Stimulated activated CD8-positive, alpha-beta memory T cell treated with anti-CD3 and anti-CD28 coated beads, Interleukin-15, amount 100 ng/mL, for 48 hours (primary cell): ENCODE measurements around the gene CD81.

Experiments
- DNase-seq, 2 donors: peaks; one replicate each; pipeline ENCODE4 v3.0.0-alpha.2; 2020; ENCODE audit warnings: low read depth in 2 of 2

Gene CD81

DNA sequence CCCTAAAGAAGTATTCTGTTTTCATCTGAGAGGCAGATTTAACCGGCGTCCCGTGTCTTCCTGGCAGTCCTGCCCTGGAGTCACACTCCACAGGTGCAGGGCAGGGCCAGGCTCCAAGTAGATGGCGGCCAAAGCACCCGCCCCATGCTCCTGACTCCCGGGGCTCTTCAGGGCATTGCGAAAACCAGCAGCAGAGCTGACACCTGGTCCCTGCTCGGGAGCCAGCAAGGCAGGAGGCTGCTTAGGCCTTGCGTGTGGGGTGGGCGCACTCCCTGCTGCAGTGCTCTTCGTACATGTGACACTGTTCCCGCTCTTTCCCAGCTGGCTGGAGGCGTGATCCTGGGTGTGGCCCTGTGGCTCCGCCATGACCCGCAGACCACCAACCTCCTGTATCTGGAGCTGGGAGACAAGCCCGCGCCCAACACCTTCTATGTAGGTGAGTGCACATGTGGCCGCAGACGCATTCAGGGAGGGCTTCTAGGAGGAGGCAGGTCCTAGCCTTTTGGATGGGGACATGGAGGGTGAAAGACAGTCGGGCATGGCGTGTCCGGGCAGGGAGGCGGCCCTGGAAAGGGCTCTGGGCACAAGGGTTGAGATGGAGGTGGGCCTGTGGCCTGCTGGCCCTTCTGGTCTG, 13.1 kb downstream of the CD81 start:
- DNase-seq, result no peak

DNA sequence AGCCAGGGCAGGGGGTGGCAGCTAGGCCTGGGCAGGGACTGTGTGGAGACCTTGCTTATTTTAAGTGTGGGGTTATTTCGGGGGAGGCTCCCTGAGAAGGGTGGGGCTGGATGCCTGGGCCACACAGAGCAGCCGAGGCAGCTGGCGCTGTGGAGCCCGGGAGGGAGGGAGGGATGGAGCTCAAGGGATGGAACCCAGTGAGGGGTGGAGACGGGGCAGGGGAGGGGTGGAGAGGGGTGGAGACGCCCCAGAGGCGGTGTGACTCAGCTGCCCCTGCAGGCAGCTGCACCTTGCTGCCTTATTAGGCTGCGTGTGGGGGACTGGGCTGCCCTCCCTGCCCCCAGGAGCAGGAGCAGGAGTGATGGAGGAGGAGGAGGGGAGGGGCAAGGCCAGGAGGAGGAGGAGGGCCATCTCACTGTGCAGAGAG, 13.6 kb downstream of the CD81 start:
- no peak for DNase-seq

DNA sequence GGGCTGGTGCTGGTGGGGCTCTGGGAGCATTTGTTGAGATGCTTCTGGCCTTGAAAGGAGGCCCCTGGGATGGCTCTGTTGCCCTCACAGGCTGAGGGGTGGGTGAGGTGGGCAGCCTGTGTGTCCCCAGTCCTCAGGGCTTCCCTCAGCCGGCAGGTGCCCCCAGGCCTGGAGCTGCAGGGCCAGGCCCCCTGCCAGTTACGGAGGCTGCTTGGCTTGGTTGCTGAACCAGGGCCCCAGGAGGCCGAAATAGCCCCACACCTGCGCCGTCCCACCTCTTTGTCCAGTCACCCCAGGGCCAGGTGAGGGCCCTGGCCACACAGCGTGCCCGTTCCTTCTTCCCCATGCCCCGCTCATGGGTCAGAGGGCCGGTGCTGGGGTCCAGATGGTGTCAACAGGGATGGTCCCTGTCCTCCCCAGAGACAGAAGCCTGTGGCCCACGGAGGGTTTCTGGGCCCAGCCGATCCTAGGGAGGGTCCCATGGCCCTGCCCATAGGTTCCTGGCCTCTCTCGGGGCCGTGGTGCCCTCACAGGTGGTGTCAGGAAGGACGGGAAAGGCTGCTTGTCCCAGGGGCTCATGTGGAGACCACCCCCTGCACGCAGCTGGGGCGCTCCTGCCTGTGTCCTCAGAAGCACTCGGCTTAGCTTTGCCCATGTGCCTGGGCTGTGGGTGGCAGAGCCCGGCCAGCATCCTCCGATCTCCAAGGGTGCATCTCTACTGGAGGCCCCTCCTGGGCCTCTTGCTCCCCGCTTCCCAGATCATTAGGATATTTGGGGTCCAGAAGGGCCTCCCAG, 14.3 kb downstream of the CD81 start:
- DNase-seq, result no peak

DNA sequence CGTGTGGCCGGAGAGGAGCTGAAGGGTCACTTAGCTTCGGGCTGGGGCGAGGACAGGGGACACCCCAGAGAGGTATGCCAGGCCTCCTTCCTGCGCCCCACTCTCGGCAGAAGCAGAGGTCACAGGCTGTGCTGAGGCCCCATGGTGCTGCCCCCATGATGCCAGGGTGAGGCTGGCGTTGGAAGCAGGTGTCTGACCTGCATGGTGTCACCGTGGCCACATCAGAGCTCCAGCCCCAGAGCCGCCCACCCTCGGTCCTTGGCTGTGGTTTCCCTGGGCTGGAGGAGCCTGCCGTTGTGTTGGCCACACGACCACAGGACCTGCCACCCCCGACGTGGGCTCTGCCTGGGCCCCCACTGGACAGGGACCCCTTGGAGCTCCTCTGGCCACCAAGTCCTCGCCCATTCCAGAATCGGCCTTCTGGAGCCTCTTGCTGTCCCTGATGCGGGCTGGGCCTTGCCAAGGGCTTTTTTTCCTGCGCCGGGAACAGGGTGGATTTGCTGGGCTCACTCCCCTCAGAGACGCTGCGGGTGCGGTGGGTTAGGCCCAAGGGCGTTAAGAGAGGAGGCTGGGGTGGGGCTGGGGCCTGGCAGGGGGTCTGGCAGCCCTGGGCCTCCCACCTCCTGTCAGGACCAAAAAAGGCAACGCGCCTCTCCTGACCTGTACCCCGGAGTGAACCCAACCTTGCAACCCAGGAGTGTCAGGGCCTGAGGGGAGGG, 15.3 kb downstream of the CD81 start:
- no peak for DNase-seq

DNA sequence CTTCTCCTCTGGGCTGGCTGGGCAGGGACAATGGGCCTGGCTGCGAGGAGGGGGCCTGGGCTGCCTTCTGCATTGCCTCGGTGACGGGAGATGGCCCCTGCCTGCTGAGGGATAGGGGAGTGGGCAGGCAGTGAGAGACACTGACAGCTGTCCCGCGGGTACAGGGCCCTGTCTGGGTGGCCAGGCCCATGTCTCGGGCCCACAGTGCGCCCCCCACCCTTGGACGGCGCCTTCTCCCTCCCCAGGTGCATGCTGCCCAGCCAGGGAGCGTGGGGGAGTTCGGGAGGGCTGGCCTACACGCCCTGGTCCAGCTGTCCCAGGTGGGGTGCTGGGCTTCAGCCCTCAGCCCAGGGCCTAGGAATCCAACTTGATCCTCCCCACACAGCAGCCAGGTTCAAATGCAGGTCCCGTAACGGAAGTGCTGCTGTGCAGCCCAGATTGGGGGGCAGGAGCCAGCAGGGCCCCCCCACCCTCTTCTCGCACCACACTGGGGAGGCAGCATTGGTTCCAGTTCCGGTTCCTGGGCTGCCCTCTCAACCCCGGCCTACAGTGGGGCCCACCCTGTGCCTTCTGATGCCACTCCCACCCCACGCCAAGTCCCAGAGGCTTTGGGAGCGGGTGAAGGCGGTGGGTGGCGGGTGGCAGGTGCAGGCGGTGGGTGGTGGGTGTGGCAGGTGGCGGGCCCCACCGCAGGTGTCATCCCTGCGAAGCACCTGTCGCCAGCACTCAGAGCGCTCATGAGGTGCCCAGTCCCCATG, 16.2 kb downstream of the CD81 start:
- DNase-seq, result no peak

DNA sequence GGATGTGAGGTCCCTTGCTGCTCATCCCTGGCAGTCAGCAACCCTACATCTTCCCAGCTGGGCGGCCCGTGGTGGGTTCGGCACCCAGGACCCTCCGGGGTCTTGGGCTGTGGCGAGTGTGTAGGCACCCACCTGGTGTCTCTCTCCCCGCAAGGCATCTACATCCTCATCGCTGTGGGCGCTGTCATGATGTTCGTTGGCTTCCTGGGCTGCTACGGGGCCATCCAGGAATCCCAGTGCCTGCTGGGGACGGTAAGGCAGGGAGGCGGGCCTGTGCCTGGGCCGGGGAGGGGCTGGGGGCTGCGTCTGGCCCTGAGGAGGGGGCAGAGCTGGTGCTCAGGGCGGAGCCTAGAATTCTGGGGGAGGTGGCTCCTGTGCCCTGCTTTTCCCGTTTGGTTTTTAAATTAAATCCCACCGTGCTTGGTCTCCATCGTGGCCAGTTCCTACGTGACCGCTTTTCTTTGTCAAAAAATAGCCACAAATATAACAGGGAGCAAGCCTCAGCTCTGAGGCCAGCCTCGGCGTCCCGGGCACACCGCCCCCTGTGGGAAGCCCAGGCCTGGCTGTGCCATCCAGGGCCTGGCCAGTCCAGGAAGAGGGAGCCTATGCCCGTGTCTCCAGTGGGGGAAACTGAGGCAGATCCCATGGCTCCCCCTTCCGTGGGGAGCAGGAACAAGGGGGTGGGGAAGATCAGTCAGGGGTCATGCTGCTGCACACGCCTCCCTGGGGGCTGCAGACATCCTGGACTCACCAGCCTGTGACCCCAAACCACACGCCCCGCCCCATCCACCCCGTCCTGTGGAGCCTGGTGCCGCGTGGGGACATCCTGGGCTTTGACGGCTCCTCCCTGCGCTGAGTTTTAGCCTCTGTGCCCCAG, 17.1 kb downstream of the CD81 start:
- no peak for DNase-seq

DNA sequence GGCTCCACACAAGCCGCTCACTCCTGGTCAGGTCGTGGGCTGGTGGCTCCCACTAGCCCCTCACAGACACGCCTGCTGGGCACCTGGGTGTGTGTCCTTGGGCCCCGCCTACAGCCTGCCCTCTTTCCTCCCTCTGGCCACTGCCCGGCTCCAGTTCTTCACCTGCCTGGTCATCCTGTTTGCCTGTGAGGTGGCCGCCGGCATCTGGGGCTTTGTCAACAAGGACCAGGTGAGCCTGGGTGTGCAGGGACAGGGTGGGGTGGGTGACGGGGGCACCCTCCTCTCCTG, 17.7 kb downstream of the CD81 start:
- DNase-seq, result no peak

DNA sequence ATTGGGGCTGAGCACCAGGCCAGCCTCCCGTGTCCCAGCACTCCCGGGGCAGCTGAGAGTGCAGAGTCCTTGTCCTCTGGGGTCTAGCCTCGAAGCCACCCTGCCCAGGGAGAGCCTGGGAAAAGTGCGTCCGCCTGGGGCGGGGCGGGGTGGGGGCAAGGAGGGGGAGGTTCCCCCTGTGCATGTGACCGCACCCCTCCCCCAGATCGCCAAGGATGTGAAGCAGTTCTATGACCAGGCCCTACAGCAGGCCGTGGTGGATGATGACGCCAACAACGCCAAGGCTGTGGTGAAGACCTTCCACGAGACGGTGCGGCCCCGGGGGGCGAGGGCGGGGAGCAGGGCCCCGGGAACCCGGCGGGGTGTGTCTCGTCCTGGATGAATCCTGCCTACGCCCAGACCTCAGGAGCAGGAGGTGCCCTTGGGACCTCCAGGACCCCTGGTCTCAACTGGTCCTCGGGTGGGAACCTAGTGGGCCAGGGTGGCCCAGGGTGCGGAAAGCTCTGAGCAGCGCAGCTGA, 18.2 kb downstream of the CD81 start:
- DNase-seq, result no peak

DNA sequence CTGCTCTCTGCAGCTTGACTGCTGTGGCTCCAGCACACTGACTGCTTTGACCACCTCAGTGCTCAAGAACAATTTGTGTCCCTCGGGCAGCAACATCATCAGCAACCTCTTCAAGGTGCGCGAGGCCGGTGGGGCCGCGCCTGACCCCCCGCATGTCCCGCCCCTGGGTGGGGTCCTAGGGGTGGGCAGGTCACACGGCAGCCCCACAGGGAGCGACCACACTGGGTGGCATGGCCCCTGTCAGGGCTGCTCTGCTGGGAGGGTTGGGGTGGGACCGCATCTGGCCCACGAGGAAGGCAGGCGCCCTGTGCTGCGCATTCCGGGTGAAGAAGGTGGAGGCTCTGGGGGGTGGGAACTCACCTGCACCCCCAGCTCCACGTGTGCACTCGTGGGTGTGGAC, 18.7 kb downstream of the CD81 start:
- no peak for DNase-seq

DNA sequence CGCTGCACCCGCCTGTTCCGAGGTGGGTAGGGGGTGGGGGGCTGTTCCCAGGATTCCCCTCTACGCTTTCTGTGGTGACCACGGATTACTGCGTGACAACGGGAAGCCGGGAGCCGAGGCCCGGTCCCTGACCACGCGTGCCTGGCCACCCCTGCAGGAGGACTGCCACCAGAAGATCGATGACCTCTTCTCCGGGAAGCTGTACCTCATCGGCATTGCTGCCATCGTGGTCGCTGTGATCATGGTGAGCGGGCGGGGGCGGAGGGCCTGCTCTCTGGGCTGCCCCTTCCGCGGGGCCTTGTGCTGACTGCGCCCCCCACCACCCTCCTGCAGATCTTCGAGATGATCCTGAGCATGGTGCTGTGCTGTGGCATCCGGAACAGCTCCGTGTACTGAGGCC, 19.4 kb downstream of the CD81 start:
- no peak for DNase-seq

DNA sequence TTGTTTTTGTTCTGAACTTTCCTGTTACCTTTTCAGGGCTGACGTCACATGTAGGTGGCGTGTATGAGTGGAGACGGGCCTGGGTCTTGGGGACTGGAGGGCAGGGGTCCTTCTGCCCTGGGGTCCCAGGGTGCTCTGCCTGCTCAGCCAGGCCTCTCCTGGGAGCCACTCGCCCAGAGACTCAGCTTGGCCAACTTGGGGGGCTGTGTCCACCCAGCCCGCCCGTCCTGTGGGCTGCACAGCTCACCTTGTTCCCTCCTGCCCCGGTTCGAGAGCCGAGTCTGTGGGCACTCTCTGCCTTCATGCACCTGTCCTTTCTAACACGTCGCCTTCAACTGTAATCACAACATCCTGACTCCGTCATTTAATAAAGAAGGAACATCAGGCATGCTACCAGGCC, 19.9 kb downstream of the CD81 start:
- DNase-seq, result no peak

DNA sequence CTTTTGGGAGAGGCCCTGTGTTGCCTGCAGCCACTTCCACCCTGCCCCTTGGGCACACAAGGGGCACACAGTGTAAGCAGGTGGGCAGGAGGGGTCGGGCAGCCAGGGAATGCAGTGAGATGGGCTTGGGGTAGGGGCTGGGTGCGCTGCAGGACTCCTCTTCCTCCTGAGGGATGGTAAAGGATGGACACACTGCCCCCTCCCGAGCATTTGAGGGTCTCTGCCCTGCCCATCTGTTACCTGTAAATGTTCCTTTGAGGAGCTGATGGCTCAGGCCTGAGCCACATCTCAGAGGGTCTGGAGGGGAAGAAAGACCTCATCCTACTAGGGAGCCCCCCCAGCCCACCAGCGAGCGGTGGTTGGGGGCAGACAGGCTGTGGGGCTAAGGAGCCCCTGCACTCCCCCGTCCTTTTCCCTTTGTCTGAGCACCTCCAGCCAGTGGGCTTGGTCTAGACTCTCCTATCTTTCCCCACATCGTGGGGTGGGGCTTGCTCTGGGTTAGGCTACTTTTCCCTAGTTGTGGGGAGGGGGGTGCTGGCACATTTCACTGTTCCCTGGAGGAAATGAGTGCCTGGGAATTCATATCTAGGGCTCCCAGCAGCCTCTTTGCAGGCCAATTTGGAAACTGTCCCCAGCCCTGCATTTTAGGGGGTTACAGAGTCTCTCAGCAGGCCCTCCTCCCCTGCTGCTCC, 21.7 kb downstream of the CD81 start:
- no peak for DNase-seq

DNA sequence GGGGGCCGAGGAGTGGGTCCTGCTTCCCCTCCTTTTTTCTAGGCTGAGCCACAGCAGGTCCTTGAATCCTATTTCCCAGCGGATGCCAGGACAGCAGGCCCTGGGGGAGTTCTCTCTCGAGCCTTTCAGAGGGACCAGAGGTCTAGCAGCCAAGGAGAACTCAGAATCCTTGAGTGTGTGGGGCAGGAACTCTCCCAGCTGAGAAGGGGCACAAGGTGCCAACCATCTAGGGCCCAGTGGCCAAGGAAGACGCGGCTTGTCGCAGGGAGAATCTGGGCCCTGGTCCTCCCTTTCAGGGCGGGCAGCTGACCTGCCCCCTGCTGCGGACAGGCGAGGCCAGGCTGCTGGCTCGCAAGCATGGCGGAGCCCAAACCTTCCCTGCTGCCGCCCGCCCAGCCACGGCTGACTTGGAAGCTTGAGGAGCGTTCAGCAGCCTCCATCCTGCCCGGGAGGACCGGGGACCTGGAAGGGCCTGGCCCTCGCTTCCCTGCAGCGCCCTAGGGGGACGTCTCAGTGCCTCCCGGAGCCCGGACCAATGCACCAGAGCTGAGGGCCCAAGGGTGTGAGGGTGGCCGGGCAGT, 22.5 kb downstream of the CD81 start:
- DNase-seq, result no peak

DNA sequence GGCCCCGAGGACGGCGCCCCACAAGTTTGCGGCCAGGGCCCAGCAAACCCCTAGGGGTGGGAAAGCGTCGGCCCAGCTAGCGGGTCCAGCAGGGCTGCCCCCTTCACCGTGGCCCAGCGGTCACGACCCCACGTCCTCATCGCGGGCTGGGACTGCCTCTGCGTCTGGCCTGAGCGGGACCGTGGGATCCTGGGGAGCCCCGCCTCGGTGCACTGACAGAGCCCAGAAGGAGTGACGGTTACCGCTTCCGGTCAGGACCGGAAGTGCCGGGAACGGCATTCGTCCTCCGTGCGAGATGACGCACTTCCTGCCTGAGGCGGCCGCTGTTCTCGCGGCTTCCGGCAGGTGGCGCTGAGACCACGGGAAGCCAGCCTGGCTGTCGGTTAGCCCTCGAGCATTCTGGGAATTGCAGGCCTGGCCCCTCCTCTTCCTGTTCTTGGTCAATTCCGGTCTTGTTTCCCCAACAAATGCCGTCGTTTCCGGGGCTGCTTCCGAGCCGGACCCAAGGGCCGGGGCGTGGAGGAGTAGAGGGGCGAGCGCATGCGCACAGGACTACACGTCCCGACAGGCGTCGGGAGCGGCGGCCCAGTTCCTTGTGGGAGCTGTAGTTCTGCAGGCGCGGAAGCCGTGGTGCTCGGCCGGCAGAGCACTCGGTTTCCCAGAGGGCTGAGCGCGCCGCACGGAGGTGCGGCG, 23.1 kb downstream of the CD81 start, which contains the start of gene TSSC4:
TSSC4 (plus strand) TSS at position 682 of the 693 bp plus-strand sequence. CDS start 1,884 bp downstream, outside the sequence.
- peak; percentile 98 to 100 for DNase-seq

DNA sequence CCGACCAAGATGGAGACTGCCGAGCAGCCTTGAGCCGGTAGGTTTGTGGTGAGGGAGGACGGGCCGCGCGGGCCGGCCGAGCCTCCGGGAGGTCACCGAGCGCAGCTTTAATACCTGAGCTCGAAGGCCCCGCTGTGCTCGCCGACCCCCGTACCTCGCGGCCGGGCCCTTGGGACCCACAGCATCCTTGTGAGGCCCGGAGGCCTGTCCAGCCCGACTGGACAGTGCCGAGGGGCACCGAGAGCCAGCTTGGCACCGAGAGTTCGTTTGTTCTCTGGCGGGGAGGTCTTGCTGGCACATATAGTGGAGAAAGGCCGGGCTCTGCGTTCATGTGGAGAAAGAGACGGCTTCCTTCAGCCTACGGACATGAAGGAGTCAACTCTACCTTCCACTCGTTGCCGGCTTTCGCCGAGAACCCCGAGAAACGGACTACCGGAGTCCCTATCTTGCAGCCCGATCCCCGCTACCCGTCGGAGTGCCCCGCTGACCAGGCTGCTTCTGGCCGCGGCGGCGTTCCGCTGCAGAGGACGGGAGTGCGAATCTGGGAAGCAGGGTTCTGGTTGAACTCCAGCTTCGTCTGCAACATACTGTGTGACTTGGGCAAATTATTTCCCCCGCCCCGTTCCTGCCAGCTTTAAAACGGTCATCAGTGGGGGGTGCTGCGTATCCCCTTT, 23.8 kb downstream of the CD81 start:
- no peak for DNase-seq

DNA sequence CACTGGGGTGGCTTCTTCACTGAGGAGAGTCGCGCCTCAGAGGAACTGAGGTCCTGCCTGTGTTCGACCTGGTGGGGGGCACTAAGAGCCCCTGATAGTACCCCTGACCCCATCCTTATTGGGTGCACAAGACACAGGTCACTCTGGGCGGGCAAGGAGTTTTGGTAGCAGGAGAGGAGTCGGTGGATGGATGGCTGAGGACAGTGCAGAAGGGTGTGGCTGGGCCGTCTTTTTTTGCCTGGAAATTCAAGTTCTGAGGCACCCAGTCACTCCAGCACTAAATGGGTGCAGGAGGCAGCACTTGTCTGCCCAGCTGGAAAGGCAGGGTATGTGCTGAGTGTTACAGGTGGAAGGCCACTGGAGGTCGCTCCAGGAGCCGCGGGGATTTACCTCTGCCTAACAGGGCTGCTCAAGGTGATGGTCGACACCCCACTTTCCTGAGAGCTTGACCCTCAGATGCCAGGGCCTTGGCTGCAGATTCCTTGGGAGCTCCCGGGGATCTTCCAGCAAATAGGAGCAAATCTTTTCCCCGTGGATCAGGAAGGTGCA, 24.4 kb downstream of the CD81 start:
- no peak for DNase-seq

DNA sequence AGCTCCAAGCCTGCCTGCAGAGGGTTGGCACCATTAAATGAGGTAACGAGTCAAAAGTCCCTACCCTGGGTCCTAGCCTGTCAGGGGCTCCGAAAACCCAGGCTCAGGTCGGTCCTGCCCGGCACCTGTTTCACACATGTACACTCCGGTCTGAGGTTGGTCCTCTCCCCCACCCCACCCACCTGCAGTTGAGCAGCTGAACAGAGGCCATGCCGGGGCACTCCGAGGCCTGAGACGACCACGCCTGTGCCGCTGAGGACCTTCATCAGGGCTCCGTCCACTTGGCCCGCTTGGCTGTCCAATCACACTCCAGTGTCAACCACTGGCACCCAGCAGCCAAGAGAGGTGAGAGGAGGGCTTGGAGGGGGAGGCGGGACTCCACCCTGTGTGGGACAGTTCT, 25.0 kb downstream of the CD81 start:
- no peak for DNase-seq

DNA sequence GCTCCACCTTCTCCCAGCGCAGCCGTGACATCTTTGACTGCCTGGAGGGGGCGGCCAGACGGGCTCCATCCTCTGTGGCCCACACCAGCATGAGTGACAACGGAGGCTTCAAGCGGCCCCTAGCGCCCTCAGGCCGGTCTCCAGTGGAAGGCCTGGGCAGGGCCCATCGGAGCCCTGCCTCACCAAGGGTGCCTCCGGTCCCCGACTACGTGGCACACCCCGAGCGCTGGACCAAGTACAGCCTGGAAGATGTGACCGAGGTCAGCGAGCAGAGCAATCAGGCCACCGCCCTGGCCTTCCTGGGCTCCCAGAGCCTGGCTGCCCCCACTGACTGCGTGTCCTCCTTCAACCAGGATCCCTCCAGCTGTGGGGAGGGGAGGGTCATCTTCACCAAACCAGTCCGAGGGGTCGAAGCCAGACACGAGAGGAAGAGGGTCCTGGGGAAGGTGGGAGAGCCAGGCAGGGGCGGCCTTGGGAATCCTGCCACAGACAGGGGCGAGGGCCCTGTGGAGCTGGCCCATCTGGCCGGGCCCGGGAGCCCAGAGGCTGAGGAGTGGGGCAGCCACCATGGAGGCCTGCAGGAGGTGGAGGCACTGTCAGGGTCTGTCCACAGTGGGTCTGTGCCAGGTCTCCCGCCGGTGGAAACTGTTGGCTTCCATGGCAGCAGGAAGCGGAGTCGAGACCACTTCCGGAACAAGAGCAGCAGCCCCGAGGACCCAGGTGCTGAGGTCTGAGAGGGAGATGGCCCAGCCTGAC, 26.0 kb downstream of the CD81 start:
- no peak for DNase-seq
